OCI-LY7 (cell line): ENCODE results near the gene BFSP2. TPM values are rescaled to one million over a fixed set of nuclear protein-coding genes. Genes with fewer than 3 reads are reported as not detected.
"Not testable (repeated sequence)": the region's sequence is repeated elsewhere in the genome, so short reads cannot be mapped to it uniquely, and the experiment has no call there.

ENCODE experiments used
- BruUV-seq: library from RNA; stranded (reverse); fragments of 400-500 nt; replicated peaks from 2 replicates; lab custom pipeline; 2021; lab: Mats Ljungman, UMichigan
- CTCF ChIA-PET: fragments of 300-600 bp; sonication (Branson Sonifier 250); formaldehyde crosslinking; loops from one replicate; lab custom pipeline; 2022; ENCODE audit warnings: antibody characterized with exemption; ENCODE audit not compliant: unreplicated experiment; lab: Charles Lee
- POLR2A ChIA-PET: fragments of 300-600 bp; sonication (Branson Sonifier 250); formaldehyde crosslinking; loops from one replicate; lab custom pipeline; 2022; ENCODE audit warnings: antibody characterized with exemption; lab: Charles Lee
- DNase-seq: peaks from one replicate; pipeline ENCODE4 v3.0.0-alpha.2; 2015; ENCODE audit warnings: low spot score
- H2AFZ ChIP-seq: fragments of 200-600 bp; sonication (generic), shearing (Covaris generic); 2 replicates; pipeline ENCODE4 v1.6.1; 2014; ENCODE audit warnings: mild to moderate bottlenecking, antibody characterized with exemption, low read length, moderate library complexity
- H3K27ac ChIP-seq: fragments of 200-600 bp; sonication (generic); 2 replicates; pipeline ENCODE4 v1.5.1; 2014; ENCODE audit warnings: mixed run types, low read depth, mild to moderate bottlenecking, moderate library complexity, low read length, inconsistent platforms; ENCODE audit not compliant: poor library complexity, severe bottlenecking
- H3K36me3 ChIP-seq: fragments of 200-600 bp; sonication (generic); 2 replicates; pipeline ENCODE4 v1.6.1; 2014; ENCODE audit warnings: mild to moderate bottlenecking, antibody characterized with exemption, low read length, moderate library complexity, mixed read lengths; ENCODE audit not compliant: insufficient read depth
- H3K4me1 ChIP-seq: fragments of 200-600 bp; sonication (generic); 2 replicates; pipeline ENCODE4 v1.5.1; 2014; ENCODE audit warnings: mild to moderate bottlenecking, low read length; ENCODE audit not compliant: insufficient read depth, poor library complexity, severe bottlenecking
- H3K4me2 ChIP-seq: fragments of 200-600 bp; sonication (generic); 2 replicates; pipeline ENCODE4 v1.6.1; 2014; ENCODE audit warnings: mild to moderate bottlenecking, low read length
- H3K4me3 ChIP-seq: fragments of 200-600 bp; sonication (generic); 2 replicates; pipeline ENCODE4 v1.5.1; 2014; ENCODE audit warnings: mild to moderate bottlenecking, low read depth, low read length; ENCODE audit not compliant: poor library complexity, severe bottlenecking
- H3K79me2 ChIP-seq: fragments of 200-600 bp; sonication (generic); 2 replicates; pipeline ENCODE4 v1.6.1; 2016; ENCODE audit warnings: low read depth, mild to moderate bottlenecking, low read length, moderate library complexity, mixed read lengths; ENCODE audit not compliant: insufficient read depth
- H3K9me2 ChIP-seq: fragments of 200-600 bp; sonication (generic); 2 replicates; pipeline ENCODE4 v1.6.1; 2016; ENCODE audit warnings: mild to moderate bottlenecking, low read length, mixed read lengths; ENCODE audit not compliant: insufficient read depth
- H3K9me3 ChIP-seq: fragments of 200-600 bp; sonication (generic); 2 replicates; pipeline ENCODE4 v1.6.1; 2014; ENCODE audit warnings: mild to moderate bottlenecking, mixed run types, low read length, mixed read lengths
- H4K20me1 ChIP-seq: fragments of 200-600 bp; sonication (generic); 2 replicates; pipeline ENCODE4 v1.6.1; 2014; ENCODE audit warnings: mild to moderate bottlenecking, antibody characterized with exemption, low read length, moderate library complexity, mixed read lengths; ENCODE audit not compliant: insufficient read depth
- EZH2phosphoT487 ChIP-seq: fragments of 200-600 bp; sonication (generic); IDR thresholded peaks from 2 replicates; pipeline ENCODE4 v1.6.1; 2018; ENCODE audit warnings: low read depth, borderline replicate concordance, mild to moderate bottlenecking, mixed run types, antibody characterized with exemption, low read length, moderate library complexity, mixed read lengths
- intact Hi-C: fragments of 100-400 bp; cut with micrococcal nuclease; formaldehyde crosslinking; loops from one replicate; pipeline ENCODE4 v1.10.0; 2022; ENCODE audit not compliant: unreplicated experiment
- total RNA-seq, 2 experiments: library from RNA; depleted of rRNA in 1 of 2; stranded (reverse); fragments of >200 nt in 1 of 2; shearing (Covaris generic) in 1 of 2; gene quantifications; 2 replicates each; pipeline ENCODE4 v1.2.3, GENCODE V29; 2014 to 2022
- TF ChIP-seq, protein P1 (sequence below): fragments of 200-600 bp; sonication (generic); conservative IDR thresholded peaks from 2 replicates; pipeline ENCODE4 v1.5.1; 2014; ENCODE audit warnings: mild to moderate bottlenecking, antibody characterized with exemption, low read length, moderate library complexity, mixed read lengths

The BFSP2 gene
- total RNA-seq, 2 experiments from 2014 or later = 11.7 to 25.1 TPM

DNA sequence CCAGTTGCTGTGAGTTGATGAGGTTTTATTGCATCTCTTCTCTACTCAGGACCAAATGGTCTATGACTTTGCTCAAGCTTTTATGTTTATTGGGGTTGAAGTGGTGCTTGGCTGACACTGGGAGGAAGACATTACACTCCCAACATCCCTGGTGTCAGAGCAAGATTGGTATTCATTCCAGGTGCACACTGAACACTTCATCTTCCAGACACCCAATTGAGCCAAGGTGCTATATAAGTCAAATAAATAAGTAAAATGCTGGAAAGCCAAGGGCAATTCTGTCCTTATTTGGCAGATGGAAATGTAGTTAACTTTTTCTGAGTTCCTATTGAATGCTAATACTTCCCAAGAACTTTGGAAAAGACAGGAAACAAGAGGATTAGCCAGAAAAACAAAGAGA lies 120.4 kb downstream of the BFSP2 start:
- no peak overlapping the region for H3K4me2 ChIP-seq
- no peaks in the 10 kb centered on the region for H4K20me1 ChIP-seq
- H3K4me3 ChIP-seq = no peak overlapping the region
- intact Hi-C loops = no loop called here
- H3K79me2 ChIP-seq = no peaks in the 10 kb centered on the region
- H3K27ac ChIP-seq = no peak overlapping the region
- no peaks in the 10 kb centered on the region for H3K9me3 ChIP-seq
- no peak for DNase-seq
- no TSS peak for BruUV-seq
- ChIA-PET CTCF (no interaction called here), POLR2A (interaction anchor here (0.6 to 2.1 kb wide), 7 partner anchors 8 to 53 kb away, joined by 3 to 9 read pairs (median 5); no protein-coding TSS in a partner anchor)
- H2AFZ ChIP-seq = no peak overlapping the region
- no peaks in the 10 kb centered on the region for H3K9me2 ChIP-seq
- TF ChIP-seq, protein P1, sequence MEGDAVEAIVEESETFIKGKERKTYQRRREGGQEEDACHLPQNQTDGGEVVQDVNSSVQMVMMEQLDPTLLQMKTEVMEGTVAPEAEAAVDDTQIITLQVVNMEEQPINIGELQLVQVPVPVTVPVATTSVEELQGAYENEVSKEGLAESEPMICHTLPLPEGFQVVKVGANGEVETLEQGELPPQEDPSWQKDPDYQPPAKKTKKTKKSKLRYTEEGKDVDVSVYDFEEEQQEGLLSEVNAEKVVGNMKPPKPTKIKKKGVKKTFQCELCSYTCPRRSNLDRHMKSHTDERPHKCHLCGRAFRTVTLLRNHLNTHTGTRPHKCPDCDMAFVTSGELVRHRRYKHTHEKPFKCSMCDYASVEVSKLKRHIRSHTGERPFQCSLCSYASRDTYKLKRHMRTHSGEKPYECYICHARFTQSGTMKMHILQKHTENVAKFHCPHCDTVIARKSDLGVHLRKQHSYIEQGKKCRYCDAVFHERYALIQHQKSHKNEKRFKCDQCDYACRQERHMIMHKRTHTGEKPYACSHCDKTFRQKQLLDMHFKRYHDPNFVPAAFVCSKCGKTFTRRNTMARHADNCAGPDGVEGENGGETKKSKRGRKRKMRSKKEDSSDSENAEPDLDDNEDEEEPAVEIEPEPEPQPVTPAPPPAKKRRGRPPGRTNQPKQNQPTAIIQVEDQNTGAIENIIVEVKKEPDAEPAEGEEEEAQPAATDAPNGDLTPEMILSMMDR = no peak
- no peak for TF ChIP-seq EZH2phosphoT487
- H3K4me1 ChIP-seq = peaks cover 13% of the 10 kb centered on the region
- H3K36me3 ChIP-seq = no peaks in the 10 kb centered on the region

DNA sequence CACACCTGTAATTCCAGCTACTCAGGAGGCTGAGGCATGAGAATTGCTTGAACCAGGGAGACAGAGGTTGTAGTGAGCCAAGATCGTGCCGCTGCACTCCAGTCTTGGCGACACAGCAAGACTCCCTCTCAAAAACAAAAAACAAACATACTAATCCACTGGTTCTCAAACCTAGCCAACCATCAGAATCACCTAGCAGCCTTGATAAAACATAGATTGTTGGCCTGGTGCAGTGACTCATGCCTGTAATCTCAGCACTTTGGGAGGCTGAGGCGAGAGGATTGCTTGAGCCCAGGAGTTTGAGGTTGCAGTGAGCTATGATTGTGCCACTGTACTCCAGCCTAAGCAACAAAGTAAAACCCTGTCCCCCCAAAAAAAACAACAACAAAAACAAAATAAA lies 121.1 kb downstream of the BFSP2 start:
- intact Hi-C loops, H3K4me2 ChIP-seq, H2AFZ ChIP-seq, H3K9me2 ChIP-seq, DNase-seq, H3K36me3 ChIP-seq, H3K4me3 ChIP-seq, H3K9me3 ChIP-seq, H3K79me2 ChIP-seq, BruUV-seq, H3K27ac ChIP-seq, CTCF ChIA-PET, H4K20me1 ChIP-seq: not testable (repeated sequence)
- POLR2A ChIA-PET = interaction anchor here (1.1 to 2.1 kb wide), 6 partner anchors 9 to 56 kb away, joined by 3 to 9 read pairs (median 4); no protein-coding TSS in a partner anchor
- H3K4me1 ChIP-seq = peaks cover 15% of the 10 kb centered on the region

DNA sequence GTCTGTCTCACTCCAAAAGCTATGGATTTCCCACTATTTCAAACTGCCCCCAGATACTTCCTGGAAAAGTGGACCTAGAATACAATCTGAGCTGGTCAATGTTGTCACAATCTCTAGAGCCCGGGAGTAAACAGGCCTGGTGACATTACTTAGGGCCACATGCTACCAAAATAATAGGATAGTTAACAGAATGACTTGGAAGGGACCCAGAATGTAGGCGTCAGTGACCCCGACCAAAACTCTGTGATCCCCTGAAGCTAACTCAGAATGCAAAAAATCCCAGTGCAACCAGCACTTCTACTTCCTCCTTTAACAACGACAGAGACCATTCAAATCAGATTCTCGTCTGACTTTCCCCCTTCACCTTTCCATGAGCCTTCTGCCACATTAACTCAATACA lies 122.1 kb downstream of the BFSP2 start:
- Histone ChIP-seq H3K27ac (no peak overlapping the region), H3K9me3 (no peaks in the 10 kb centered on the region), H3K4me2 (peak overlapping the region; percentile 14; the same call in 1 of the 2 replicates), H3K36me3 (no peaks in the 10 kb centered on the region), H3K79me2 (no peaks in the 10 kb centered on the region), H3K9me2 (no peaks in the 10 kb centered on the region), H3K4me3 (no peak overlapping the region), H3K4me1 (peaks cover 15% of the 10 kb centered on the region), H2AFZ (peak overlapping the region; percentile 75), H4K20me1 (no peaks in the 10 kb centered on the region)
- intact Hi-C loops = no loop called here
- TF ChIP-seq, protein P1 = no peak
- TF ChIP-seq EZH2phosphoT487 = no peak
- CTCF ChIA-PET = no interaction called here
- DNase-seq = peak; percentile 25
- POLR2A ChIA-PET = interaction anchor here (0.6 to 1.2 kb wide), 6 partner anchors 10 to 342 kb away, joined by 3 to 6 read pairs (median 3); no protein-coding TSS in a partner anchor
- no TSS peak for BruUV-seq

DNA sequence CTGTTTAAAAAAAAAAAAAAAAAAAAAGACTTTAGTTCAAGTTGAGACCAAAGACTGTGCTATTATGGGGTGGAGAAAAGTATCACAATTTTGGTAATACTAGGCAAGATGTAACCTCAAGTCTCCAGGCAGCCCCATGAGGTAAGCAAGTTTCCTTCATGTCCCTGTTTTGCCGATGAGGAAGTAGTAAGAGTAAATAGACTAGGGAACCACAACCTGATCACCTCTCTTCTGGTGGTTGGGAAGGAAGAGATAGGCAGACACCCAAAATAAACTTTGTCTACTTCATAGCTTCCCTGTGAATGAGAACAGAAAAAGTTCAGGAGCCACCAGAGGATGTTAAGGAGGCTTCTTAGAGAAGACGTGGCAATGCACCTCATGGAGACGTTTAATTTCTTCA lies 123.9 kb downstream of the BFSP2 start:
- H3K9me3 ChIP-seq, H3K9me2 ChIP-seq, H4K20me1 ChIP-seq, intact Hi-C loops, BruUV-seq, H3K79me2 ChIP-seq, H3K27ac ChIP-seq, CTCF ChIA-PET, DNase-seq, H2AFZ ChIP-seq, H3K4me3 ChIP-seq, H3K4me2 ChIP-seq, H3K36me3 ChIP-seq: not testable (repeated sequence)
- POLR2A ChIA-PET = interaction anchor here (0.7 to 1.0 kb wide), 2 partner anchors 9 to 47 kb away, joined by 3 to 4 read pairs; no protein-coding TSS in a partner anchor
- H3K4me1 ChIP-seq = peaks cover 15% of the 10 kb centered on the region
